GM12878 (cell line): ENCODE measurements around the gene EYA2. TPM values are rescaled to one million over a fixed set of nuclear protein-coding genes. Genes with fewer than 3 reads are reported as not detected.
"Not testable (repeated sequence)": the region's sequence is repeated elsewhere in the genome, so short reads cannot be mapped to it uniquely, and the experiment has no call there.

Experiments
- ATAC-seq: fragments of 200-7000 bp; cut with Tn5 transposase; 3 replicates; pipeline ENCODE4 v1.9.1; 2020; ENCODE audit warnings: mild to moderate bottlenecking, moderate library complexity
- BruUV-seq: library from RNA; stranded (reverse); fragments of 400-500 nt; replicated peaks from 2 replicates; lab custom pipeline; 2021; lab: Mats Ljungman, UMichigan
- CTCF ChIA-PET: fragments of 300-600 bp; sonication (Branson Sonifier 250); formaldehyde crosslinking; extraction: SDS; loops from one replicate; lab custom pipeline; 2021; ENCODE audit warnings: inconsistent platforms; lab: Yijun Ruan, JAX
- POLR2A ChIA-PET: fragments of 350-600 bp; formaldehyde crosslinking; extraction: SDS; loops from one replicate; lab custom pipeline; 2021; ENCODE audit warnings: inconsistent platforms; lab: Charles Lee
- RAD21 ChIA-PET: fragments of 300-600 bp; sonication (Branson Sonifier 250); formaldehyde crosslinking; loops from one replicate; lab custom pipeline; 2023; ENCODE audit warnings: antibody characterized with exemption; ENCODE audit not compliant: unreplicated experiment; lab: Charles Lee
- SMC1A ChIA-PET: fragments of 300-600 bp; sonication (Branson Sonifier 250); formaldehyde crosslinking; loops from one replicate; lab custom pipeline; 2023; ENCODE audit not compliant: unreplicated experiment, uncharacterized antibody; lab: Charles Lee
- DNase-seq: peaks from one replicate; pipeline ENCODE4 v3.0.0-alpha.2; 2011; ENCODE audit warnings: low read depth, low spot score
- FAIRE-seq: peaks from 3 replicates; lab custom pipeline; 2011; peaks lifted over from hg19 to GRCh38; lab: Jason Lieb, UNC
- H2AFZ ChIP-seq: 2 replicates; pipeline ENCODE4 v1.6.0; 2011; ENCODE audit warnings: low read depth, low read length, control low read depth; ENCODE audit not compliant: control insufficient read depth
- H3K27ac ChIP-seq: 2 replicates; pipeline ENCODE4 v1.5.1; 2011; ENCODE audit warnings: control low read depth; ENCODE audit not compliant: control insufficient read depth, insufficient read depth
- H3K27me3 ChIP-seq, 2 experiments: replicated peaks in 1 of 2; 2 replicates each; pipeline versions ENCODE4 v1.6.0 to v1.6.1; 2011; ENCODE audit warnings: low read length in 1 of 2; ENCODE audit not compliant: control insufficient read depth in 2 of 2, insufficient read depth in 2 of 2
- H3K36me3 ChIP-seq, 2 experiments: 2 replicates each; pipeline ENCODE4 v1.5.1; 2011; ENCODE audit warnings: low read length in 1 of 2; ENCODE audit not compliant: control insufficient read depth in 2 of 2, insufficient read depth in 2 of 2
- H3K4me1 ChIP-seq: 2 replicates; pipeline ENCODE4 v1.6.1; 2011; ENCODE audit warnings: mild to moderate bottlenecking, low read length, moderate library complexity, mixed read lengths; ENCODE audit not compliant: control insufficient read depth, insufficient read depth
- H3K4me2 ChIP-seq: 2 replicates; pipeline ENCODE4 v1.6.0; 2011; ENCODE audit warnings: control low read depth; ENCODE audit not compliant: control insufficient read depth, insufficient read depth
- H3K4me3 ChIP-seq: fragments of 200-600 bp; sonication (generic); 2 replicates; pipeline ENCODE4 v1.5.1; 2016
- H3K79me2 ChIP-seq: 2 replicates; pipeline ENCODE4 v1.6.0; 2011; ENCODE audit warnings: low read length; ENCODE audit not compliant: control insufficient read depth, insufficient read depth
- H3K9ac ChIP-seq: 2 replicates; pipeline ENCODE4 v1.8.0; 2011; ENCODE audit warnings: low read length, control low read depth, mixed read lengths; ENCODE audit not compliant: control insufficient read depth, insufficient read depth
- H3K9me3 ChIP-seq: replicated peaks from 3 replicates; pipeline ENCODE4 v1.5.1; 2011; ENCODE audit warnings: mild to moderate bottlenecking, low read length; ENCODE audit not compliant: control insufficient read depth, insufficient read depth
- H4K20me1 ChIP-seq: 2 replicates; pipeline ENCODE4 v1.6.0; 2011; ENCODE audit not compliant: control insufficient read depth, insufficient read depth
- ATF3 ChIP-seq: IDR thresholded peaks from 2 replicates; pipeline ENCODE4 v1.6.1; 2011; ENCODE audit warnings: low read depth, mild to moderate bottlenecking, low read length, moderate library complexity, borderline replicate concordance; ENCODE audit errors: extremely low read depth
- ATF7 ChIP-seq: fragments of 450-650 bp; IDR thresholded peaks from 2 replicates; pipeline ENCODE4 v1.6.1; 2016; ENCODE audit warnings: low read depth, mild to moderate bottlenecking
- BACH1 ChIP-seq: fragments of 450-650 bp; IDR thresholded peaks from 2 replicates; pipeline ENCODE4 v1.6.1; 2017; ENCODE audit warnings: mild to moderate bottlenecking, borderline replicate concordance
- CHD2 ChIP-seq: IDR thresholded peaks from 2 replicates; pipeline ENCODE4 v1.6.1; 2011; ENCODE audit warnings: low read depth, low read length, improper control_type of control experiment, borderline replicate concordance
- GABPA ChIP-seq: IDR thresholded peaks from 2 replicates; pipeline ENCODE4 v1.6.1; 2014; ENCODE audit warnings: antibody characterized with exemption, low read depth, mild to moderate bottlenecking, inconsistent platforms
- HCFC1 ChIP-seq: fragments of 150-350 bp; IDR thresholded peaks from 2 replicates; pipeline ENCODE4 v1.6.1; 2014; ENCODE audit warnings: low read length
- HDAC6 ChIP-seq: fragments of 200-600 bp; sonication (generic); IDR thresholded peaks from one replicate; pipeline ENCODE4 v1.8.0; 2017; ENCODE audit warnings: antibody characterized with exemption; ENCODE audit not compliant: unreplicated experiment
- MYB ChIP-seq: fragments of 150-350 bp; IDR thresholded peaks from 2 replicates; pipeline ENCODE4 v1.6.1; 2014; ENCODE audit warnings: mild to moderate bottlenecking, low read depth, low read length, borderline replicate concordance
- NFYA ChIP-seq: IDR thresholded peaks from 2 replicates; pipeline ENCODE4 v1.6.1; 2011; ENCODE audit warnings: low read depth, mild to moderate bottlenecking, low read length, improper control_type of control experiment, borderline replicate concordance
- PKNOX1 ChIP-seq: fragments of 450-650 bp; IDR thresholded peaks from 2 replicates; pipeline ENCODE4 v1.6.1; 2016; ENCODE audit warnings: mild to moderate bottlenecking
- PML ChIP-seq: IDR thresholded peaks from 2 replicates; pipeline ENCODE4 v1.6.1; 2012; ENCODE audit warnings: low read length, inconsistent platforms
- SIN3A ChIP-seq: IDR thresholded peaks from 2 replicates; pipeline ENCODE4 v1.6.1; 2012; ENCODE audit warnings: low read depth, low read length, improper control_type of control experiment
- SREBF2 ChIP-seq: IDR thresholded peaks from 2 replicates; pipeline ENCODE4 v1.6.1; 2012; ENCODE audit warnings: mild to moderate bottlenecking, low read length
- TARDBP ChIP-seq: IDR thresholded peaks from 2 replicates; pipeline ENCODE4 v1.6.1; 2016; ENCODE audit warnings: borderline replicate concordance
- TCF3 ChIP-seq: IDR thresholded peaks from 2 replicates; pipeline ENCODE4 v1.6.1; 2012; ENCODE audit warnings: low read depth, mild to moderate bottlenecking, low read length, borderline replicate concordance; ENCODE audit not compliant: insufficient read depth
- WRNIP1 ChIP-seq: IDR thresholded peaks from 2 replicates; pipeline ENCODE4 v1.6.1; 2011; ENCODE audit warnings: low read depth, low read length, improper control_type of control experiment, borderline replicate concordance
- ZNF274 ChIP-seq: IDR thresholded peaks from one replicate; pipeline ENCODE4 v1.8.0; 2011; ENCODE audit not compliant: insufficient read length, insufficient read depth
- ZNF622 ChIP-seq: fragments of 450-650 bp; IDR thresholded peaks from 2 replicates; pipeline ENCODE4 v1.6.1; 2017; ENCODE audit warnings: mild to moderate bottlenecking, inconsistent platforms
- WGBS: methylation state at CpG from one replicate; pipeline ENCODE4 v1.1.6; 2016; ENCODE audit warnings: low lambda C conversion rate; ENCODE audit not compliant: insufficient replicate concordance, insufficient coverage; ENCODE audit errors: missing lambda C conversion rate; 5-methylcytosine and 5-hydroxymethylcytosine counted together
- in situ Hi-C: fragments of 300-500 bp; cut with MboI; formaldehyde crosslinking; loops from 9 replicates; pipeline ENCODE4 v1.14.3; 2018; ENCODE audit warnings: mixed read lengths
- intact Hi-C: fragments of 100-400 bp; cut with micrococcal nuclease; formaldehyde crosslinking; loops from one replicate; pipeline ENCODE4 v1.14.2; 2022; ENCODE audit not compliant: unreplicated experiment
- polyA plus RNA-seq, 11 experiments: library from polyadenylated mRNA; depleted of rRNA in 4 of 11; unstranded in 6 of 11; stranded (reverse) in 5 of 11; fragments of >200 nt; fragmentation: Nextera tagmentation in 4 of 11; fragmentation: Illumina TruSeq in 1 of 11; extraction: Ambion mirVana in 4 of 11; extraction: Trizol in 1 of 11; gene quantifications; 1 replicate in 1 of 11; 2 replicates in 10 of 11; pipeline versions ENCODE4 v1.2.1 to v1.2.3, GENCODE V29; 2011 to 2016; ENCODE audit warnings: inconsistent platforms in 2 of 11, missing spikeins in 2 of 11, low read depth in 1 of 11
- total RNA-seq, 4 experiments: library from RNA; depleted of rRNA in 3 of 4; stranded (reverse); fragments of >200 nt in 3 of 4; fragmentation: Illumina TruSeq in 1 of 4; extraction: Trizol in 1 of 4; gene quantifications; 2 replicates each; pipeline versions ENCODE4 v1.2.1 to v1.2.3, GENCODE V29; 2013 to 2021
- TF ChIP-seq, protein P1 (sequence below), 3 experiments: IDR thresholded peaks in 2 of 3; conservative IDR thresholded peaks in 1 of 3; 2 replicates each; pipeline ENCODE4 v1.5.1; 2011; ENCODE audit warnings: low read depth in 3 of 3, low read length in 3 of 3, mild to moderate bottlenecking in 3 of 3, control low read depth in 2 of 3, moderate library complexity in 2 of 3, inconsistent platforms in 1 of 3, mixed read lengths in 1 of 3; ENCODE audit not compliant: control insufficient read depth in 2 of 3, insufficient read depth in 1 of 3; ENCODE audit errors: extremely low read depth in 1 of 3

Gene EYA2
- total and polyA plus RNA-seq, 10 of the 15 experiments (the other 5 are each of a cell fraction or from before 2014, with no cell fraction given): 0.20 TPM; not detected in 9

GRCh38 chr20:46931699-46932098 lies 37.1 kb downstream of the EYA2 start:
- Histone ChIP-seq H3K27ac (no peak overlapping the region), H3K27me3 (no peaks in the 10 kb centered on the region; a peak in 1 of 4 replicates), H3K4me3 (no peak overlapping the region), H3K79me2 (no peaks in the 10 kb centered on the region), H4K20me1 (no peaks in the 10 kb centered on the region), H3K36me3 (no peaks in the 10 kb centered on the region), H3K9ac (no peak overlapping the region), H3K9me3 (no peaks in the 10 kb centered on the region; the same call in 2 of the 3 replicates), H2AFZ (no peak overlapping the region), H3K4me2 (no peak overlapping the region), H3K4me1 (no peaks in the 10 kb centered on the region)
- no peak for FAIRE-seq
- SMC1A ChIA-PET: no interaction called here
- POLR2A ChIA-PET: no interaction called here
- no peak for ATAC-seq
- in situ Hi-C loops (no loop called here), intact Hi-C loops (no loop called here)
- TF ChIP-seq SIN3A: no peak
- no peak for TF ChIP-seq ZNF622
- no peak for TF ChIP-seq SREBF2
- no peak for TF ChIP-seq ATF7
- TF ChIP-seq TARDBP: no peak
- no peak for TF ChIP-seq NFYA
- TF ChIP-seq MYB: no peak
- no peak for TF ChIP-seq GABPA
- TF ChIP-seq ZNF274: no peak
- TF ChIP-seq CHD2: no peak
- TF ChIP-seq HDAC6: no peak
- TF ChIP-seq ATF3: no peak
- TF ChIP-seq, protein P1, sequence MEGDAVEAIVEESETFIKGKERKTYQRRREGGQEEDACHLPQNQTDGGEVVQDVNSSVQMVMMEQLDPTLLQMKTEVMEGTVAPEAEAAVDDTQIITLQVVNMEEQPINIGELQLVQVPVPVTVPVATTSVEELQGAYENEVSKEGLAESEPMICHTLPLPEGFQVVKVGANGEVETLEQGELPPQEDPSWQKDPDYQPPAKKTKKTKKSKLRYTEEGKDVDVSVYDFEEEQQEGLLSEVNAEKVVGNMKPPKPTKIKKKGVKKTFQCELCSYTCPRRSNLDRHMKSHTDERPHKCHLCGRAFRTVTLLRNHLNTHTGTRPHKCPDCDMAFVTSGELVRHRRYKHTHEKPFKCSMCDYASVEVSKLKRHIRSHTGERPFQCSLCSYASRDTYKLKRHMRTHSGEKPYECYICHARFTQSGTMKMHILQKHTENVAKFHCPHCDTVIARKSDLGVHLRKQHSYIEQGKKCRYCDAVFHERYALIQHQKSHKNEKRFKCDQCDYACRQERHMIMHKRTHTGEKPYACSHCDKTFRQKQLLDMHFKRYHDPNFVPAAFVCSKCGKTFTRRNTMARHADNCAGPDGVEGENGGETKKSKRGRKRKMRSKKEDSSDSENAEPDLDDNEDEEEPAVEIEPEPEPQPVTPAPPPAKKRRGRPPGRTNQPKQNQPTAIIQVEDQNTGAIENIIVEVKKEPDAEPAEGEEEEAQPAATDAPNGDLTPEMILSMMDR (IDR thresholded peaks at IDR 0.05 in 2 of 3, conservative IDR thresholded peaks at IDR 0.05 in 1 of 3; ENCODE audit: control insufficient read depth in 2 of 3, extremely low read depth in 1 of 3, insufficient read depth in 1 of 3, low read depth in 3 of 3, low read length in 3 of 3): no peak
- TF ChIP-seq PKNOX1: no peak
- no peak for TF ChIP-seq PML
- no peak for TF ChIP-seq HCFC1
- TF ChIP-seq WRNIP1: no peak
- TF ChIP-seq TCF3: no peak
- no peak for TF ChIP-seq BACH1
- DNase-seq: no peak
- RAD21 ChIA-PET: no interaction called here
- no TSS peak for BruUV-seq
- WGBS: 78% methylated on average over 11 of the region's 11 CpGs
- CTCF ChIA-PET: no interaction called here

DNA sequence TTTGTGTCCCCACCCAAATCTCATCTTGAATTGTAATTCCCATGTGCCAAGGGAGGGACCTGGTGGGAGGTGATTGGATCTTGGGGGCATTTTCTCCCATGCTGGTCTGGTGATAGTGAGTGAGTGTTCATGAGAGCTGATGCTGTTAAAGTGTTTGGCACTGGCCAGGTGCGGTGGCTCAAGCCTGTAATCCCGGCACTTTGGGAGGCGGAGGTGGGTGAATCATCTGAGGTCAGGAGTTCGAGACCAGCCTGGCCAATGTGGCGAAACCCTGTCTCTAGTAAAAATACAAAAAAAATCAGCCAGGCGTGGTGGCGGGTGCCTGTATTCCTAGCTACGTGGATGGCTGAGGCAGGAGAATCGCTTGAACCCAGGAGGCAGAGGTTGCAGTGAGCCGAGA lies 37.8 kb downstream of the EYA2 start:
- H3K79me2 ChIP-seq, H3K9me3 ChIP-seq, SMC1A ChIA-PET, H3K36me3 ChIP-seq, H4K20me1 ChIP-seq, BruUV-seq, intact Hi-C loops, H3K4me3 ChIP-seq, H3K9ac ChIP-seq, DNase-seq, H3K4me1 ChIP-seq, ATAC-seq, POLR2A ChIA-PET, RAD21 ChIA-PET, H3K4me2 ChIP-seq, H2AFZ ChIP-seq, H3K27me3 ChIP-seq, FAIRE-seq, in situ Hi-C loops, H3K27ac ChIP-seq: not testable (repeated sequence)
- WGBS: 68% methylated on average over 10 of the region's 10 CpGs
- CTCF ChIA-PET: interaction anchor here (1.0 kb wide), 1 partner anchor 15 kb away, joined by 3 read pairs; no protein-coding TSS in a partner anchor
